Natural killer cell (primary cell): ENCODE results near the gene ADAM22. TPM values are rescaled to one million over a fixed set of nuclear protein-coding genes. Genes with fewer than 3 reads are reported as not detected.

Experiments used
- ATAC-seq, 3 donors: fragments of 150-1000 bp in 2 of 3; fragments of 200-7000 bp in 1 of 3; cut with Tn5 transposase; 1 replicate in 1 of 3; 2 replicates in 2 of 3; pipeline ENCODE4 v1.10.0; 2021; ENCODE audit warnings: mild to moderate bottlenecking in 2 of 3, moderate library complexity in 2 of 3
- DNase-seq, 2 donors: peaks; one replicate each; pipeline versions ENCODE4 v3.0.0 to v3.0.0-alpha.2; 2013 to 2021; ENCODE audit warnings: mixed read lengths in 1 of 2
- H3K27ac ChIP-seq: one replicate; pipeline ENCODE4 v1.5.1; 2013; ENCODE audit warnings: mild to moderate bottlenecking, low read length
- H3K27me3 ChIP-seq: one replicate; pipeline ENCODE4 v1.6.1; 2013; ENCODE audit warnings: low read length; ENCODE audit not compliant: control insufficient read depth, insufficient read depth
- H3K36me3 ChIP-seq: one replicate; pipeline ENCODE4 v1.6.1; 2013; ENCODE audit warnings: low read length; ENCODE audit not compliant: control insufficient read depth, insufficient read depth
- H3K4me1 ChIP-seq: one replicate; pipeline ENCODE4 v1.6.1; 2013; ENCODE audit warnings: low read length; ENCODE audit not compliant: control insufficient read depth, insufficient read depth
- H3K4me3 ChIP-seq: one replicate; pipeline ENCODE4 v1.5.1; 2013; ENCODE audit warnings: low read length
- H3K9me3 ChIP-seq: one replicate; pipeline ENCODE4 v1.6.1; 2013; ENCODE audit warnings: low read length; ENCODE audit not compliant: control insufficient read depth, insufficient read depth
- H3K27ac Mint-ChIP-seq, 2 donors: one replicate each; pipeline ENCODE4 v1.8.0; 2022; ENCODE audit warnings: mild to moderate bottlenecking in 2 of 2, mixed read lengths in 2 of 2, moderate library complexity in 1 of 2
- H3K27me3 Mint-ChIP-seq, 2 donors: one replicate each; pipeline ENCODE4 v1.8.0; 2022; ENCODE audit warnings: low read depth in 2 of 2, mixed read lengths in 2 of 2
- H3K36me3 Mint-ChIP-seq: one replicate; pipeline ENCODE4 v1.8.0; 2022; ENCODE audit warnings: mixed read lengths
- H3K4me1 Mint-ChIP-seq, 2 donors: one replicate each; pipeline ENCODE4 v1.8.0; 2022; ENCODE audit warnings: mixed read lengths in 2 of 2
- H3K4me3 Mint-ChIP-seq: one replicate; pipeline ENCODE4 v1.8.0; 2022; ENCODE audit warnings: mild to moderate bottlenecking, moderate library complexity, mixed read lengths
- H3K9me3 Mint-ChIP-seq, 2 donors: one replicate each; pipeline ENCODE4 v1.8.0; 2022; ENCODE audit warnings: mixed read lengths in 2 of 2
- WGBS: methylation state at CpG from one replicate; pipeline ENCODE4 v1.1.7; 2013; ENCODE audit warnings: missing lambda C conversion rate; ENCODE audit not compliant: insufficient coverage; 5-methylcytosine and 5-hydroxymethylcytosine counted together
- intact Hi-C: fragments of 100-400 bp; cut with micrococcal nuclease; formaldehyde crosslinking; loops from one replicate; pipeline ENCODE4 v1.14.2; 2022
- total RNA-seq, 4 donors: library from RNA; stranded (reverse); fragments of 120-200 nt in 1 of 4; gene quantifications; one replicate each; pipeline versions ENCODE4 v1.2.3 to v1.2.4, GENCODE V29; 2013 to 2022
- TF ChIP-seq, protein P1 (sequence below): fragments of 200-600 bp; IDR thresholded peaks from one replicate; pipeline ENCODE4 v1.8.0; 2022; ENCODE audit warnings: antibody characterized with exemption

ADAM22 gene
- total RNA-seq, 3 donors from 2014 or later (not counting 1 experiment from before 2014, with no cell fraction given), result 3.0 to 5.4 (median 3.7) TPM

DNA sequence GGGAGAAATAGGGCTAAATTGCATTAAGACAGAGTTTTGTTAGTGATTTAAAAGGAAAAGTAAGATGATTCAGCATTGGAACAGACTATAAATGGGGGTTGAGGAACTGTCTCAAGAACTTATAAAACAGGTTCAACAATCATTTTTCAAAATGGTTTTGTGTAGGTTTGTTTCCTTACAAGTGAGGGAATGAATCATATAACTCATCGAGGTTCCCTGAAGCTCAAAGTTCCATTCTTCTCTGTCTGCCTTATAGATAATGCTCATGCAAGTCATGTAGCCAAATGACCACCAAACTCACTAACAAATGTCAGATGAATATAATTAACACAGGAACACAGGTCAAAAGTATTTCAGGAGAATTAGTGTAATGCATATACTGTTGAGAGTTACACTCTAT is 27.7 kb downstream of the ADAM22 start:
- Mint-ChIP-seq H3K36me3 (no peaks in the 10 kb centered on the region), H3K27me3 (no peaks in the 10 kb centered on the region)

GRCh38 chr7:87966271-87966670 is 32.2 kb downstream of the ADAM22 start:
- no peaks in the 10 kb centered on the region for H3K4me1 Mint-ChIP-seq
- Histone ChIP-seq H3K27ac (no peak overlapping the region), H3K9me3 (no peaks in the 10 kb centered on the region), H3K4me3 (no peak overlapping the region), H3K36me3 (no peaks in the 10 kb centered on the region), H3K27me3 (no peaks in the 10 kb centered on the region), H3K4me1 (no peaks in the 10 kb centered on the region)
- intact Hi-C loops, result no loop called here
- H3K27me3 Mint-ChIP-seq, result no peaks in the 10 kb centered on the region
- no peaks in the 10 kb centered on the region for H3K9me3 Mint-ChIP-seq
- no peak overlapping the region for H3K27ac Mint-ChIP-seq
- no peak overlapping the region for H3K4me3 Mint-ChIP-seq
- no peaks in the 10 kb centered on the region for H3K36me3 Mint-ChIP-seq
- ATAC-seq (no peak), DNase-seq (no peak)
- TF ChIP-seq, protein P1, sequence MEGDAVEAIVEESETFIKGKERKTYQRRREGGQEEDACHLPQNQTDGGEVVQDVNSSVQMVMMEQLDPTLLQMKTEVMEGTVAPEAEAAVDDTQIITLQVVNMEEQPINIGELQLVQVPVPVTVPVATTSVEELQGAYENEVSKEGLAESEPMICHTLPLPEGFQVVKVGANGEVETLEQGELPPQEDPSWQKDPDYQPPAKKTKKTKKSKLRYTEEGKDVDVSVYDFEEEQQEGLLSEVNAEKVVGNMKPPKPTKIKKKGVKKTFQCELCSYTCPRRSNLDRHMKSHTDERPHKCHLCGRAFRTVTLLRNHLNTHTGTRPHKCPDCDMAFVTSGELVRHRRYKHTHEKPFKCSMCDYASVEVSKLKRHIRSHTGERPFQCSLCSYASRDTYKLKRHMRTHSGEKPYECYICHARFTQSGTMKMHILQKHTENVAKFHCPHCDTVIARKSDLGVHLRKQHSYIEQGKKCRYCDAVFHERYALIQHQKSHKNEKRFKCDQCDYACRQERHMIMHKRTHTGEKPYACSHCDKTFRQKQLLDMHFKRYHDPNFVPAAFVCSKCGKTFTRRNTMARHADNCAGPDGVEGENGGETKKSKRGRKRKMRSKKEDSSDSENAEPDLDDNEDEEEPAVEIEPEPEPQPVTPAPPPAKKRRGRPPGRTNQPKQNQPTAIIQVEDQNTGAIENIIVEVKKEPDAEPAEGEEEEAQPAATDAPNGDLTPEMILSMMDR, result no peak
- WGBS, result 100% methylated on average over 1 of the region's 2 CpGs

More for the DNA sequence above, 27.7 kb downstream of the ADAM22 start:
- Mint-ChIP-seq H3K9me3 (no peaks in the 10 kb centered on the region), H3K4me1 (no peaks in the 10 kb centered on the region), H3K27ac (no peak overlapping the region), H3K4me3 (no peak overlapping the region)
- Histone ChIP-seq H3K4me1 (no peaks in the 10 kb centered on the region), H3K4me3 (no peak overlapping the region), H3K27ac (no peak overlapping the region), H3K27me3 (no peaks in the 10 kb centered on the region), H3K9me3 (no peaks in the 10 kb centered on the region), H3K36me3 (no peaks in the 10 kb centered on the region)
- intact Hi-C loops, result no loop called here
- DNase-seq (no peak), ATAC-seq (no peak)
- WGBS, result no CpG with 5 or more reads among the region's 1 CpG
- TF ChIP-seq, protein P1, result no peak

- TF ChIP-seq, protein P1, result no peak
Observed at GRCh38 chr7:87968021-87968420, 34.0 kb downstream of the ADAM22 start.

GRCh38 chr7:87982116-87982515 is 48.1 kb downstream of the ADAM22 start:
- Histone ChIP-seq H3K4me3 (no peak overlapping the region), H3K9me3 (no peaks in the 10 kb centered on the region), H3K4me1 (no peaks in the 10 kb centered on the region), H3K27ac (no peak overlapping the region), H3K27me3 (no peaks in the 10 kb centered on the region), H3K36me3 (no peaks in the 10 kb centered on the region)
- Mint-ChIP-seq H3K4me1 (peaks cover 5% of the 10 kb centered on the region in 2 donors), H3K27ac (no peak overlapping the region), H3K9me3 (no peaks in the 10 kb centered on the region), H3K27me3 (no peaks in the 10 kb centered on the region), H3K36me3 (no peaks in the 10 kb centered on the region), H3K4me3 (no peak overlapping the region)
- no peak for ATAC-seq
- intact Hi-C loops, result no loop called here
- no peak for DNase-seq
- 99% methylated on average over 3 of the region's 3 CpGs for WGBS
- TF ChIP-seq, protein P1, result no peak

More at GRCh38 chr7:87968021-87968420, 34.0 kb downstream of the ADAM22 start:
- 100% methylated on average over 1 of the region's 1 CpG for WGBS
- H3K36me3 Mint-ChIP-seq, result no peaks in the 10 kb centered on the region
- DNase-seq (no peak), ATAC-seq (no peak)
- peaks cover 0 to 2% of the 10 kb centered on the region in 2 donors for H3K9me3 Mint-ChIP-seq
- H3K27me3 Mint-ChIP-seq, result no peaks in the 10 kb centered on the region
- no peaks in the 10 kb centered on the region for H3K4me1 Mint-ChIP-seq
- no peak overlapping the region for H3K4me3 ChIP-seq
- no peaks in the 10 kb centered on the region for H3K27me3 ChIP-seq
- intact Hi-C loops, result no loop called here
- H3K27ac Mint-ChIP-seq, result no peak overlapping the region
- no peak overlapping the region for H3K27ac ChIP-seq
- H3K4me3 Mint-ChIP-seq, result no peak overlapping the region
- H3K36me3 ChIP-seq, result no peaks in the 10 kb centered on the region
- H3K9me3 ChIP-seq, result no peaks in the 10 kb centered on the region
- H3K4me1 ChIP-seq, result no peaks in the 10 kb centered on the region
